Adrenal gland (tissue), 12 donors: ENCODE results near the gene SPDYE17. TPM values are rescaled to one million over a fixed set of nuclear protein-coding genes. Genes with fewer than 3 reads are reported as not detected.

Experiments
- polyA plus RNA-seq, 3 donors: library from polyadenylated mRNA; stranded (reverse); fragments of 200-250 nt in 2 of 3; fragments of 350-450 nt in 1 of 3; fragmentation: Illumina TruSeq in 1 of 3; extraction: RNeasy Lipid Tissue Mini Kit (QIAGEN cat#74804) in 1 of 3; gene quantifications; one replicate each; pipeline ENCODE4 v1.2.3, GENCODE V29; 2013 to 2014
- small RNA-seq, 2 donors: library from RNA; depleted of rRNA; stranded (forward); fragments of <200 nt; gene quantifications; one replicate each; pipeline ENCODE3, GENCODE V24; 2016
- total RNA-seq, 9 donors: library from RNA; depleted of rRNA in 4 of 9; stranded (reverse); fragments of >200 nt in 4 of 9; fragments of 120-200 nt in 1 of 9; fragmentation: NEBNext Ultra II Directional in 1 of 9; extraction: Animal tissue kit (Norgen Biotek cat#: 25700) in 1 of 9; gene quantifications; one replicate each; pipeline versions ENCODE4 v1.1.0 to v1.2.4, GENCODE V29; 2013 to 2023
- donor health status: healthy with polysubstance abuse.
- donor health status: Bipolar disorder and iron deficiency.
- donor health status: DM: yes; HTN: yes; CAD: no.
- donor health status: DM: no; HTN: no; CAD: no.
- donor health status: DM: no; HTN: no; CAD: no.
- donor health status: DM: yes; HTN: yes; CAD: no.

Gene SPDYE17
- total and polyA plus RNA-seq, 12 donors: not detected

Small RNA genes lying within 50 kb of the gene (small RNA-seq; reads per million reads assigned to genes)
- gene RF00019: 0 reads per million in 2 donors

Other genes starting within 250 kb of the SPDYE17 start
- 1 to 10 TPM in 3 of 9 donors, under 1 TPM in 3, not detected in 3; 0.47 to 1.4 (median 0.89) TPM for gene SPDYE18, start 30.2 kb upstream of the SPDYE17 start, total RNA-seq
- gene SPDYE18, start 30.2 kb upstream of the SPDYE17 start, polyA plus RNA-seq: under 1 TPM; 0.49 to 0.88 (median 0.61) TPM
- 1 to 10 TPM in 8 of 9 donors, under 1 TPM in 1; 0.79 to 6.9 (median 4.9) TPM for gene CCDC146, start 90.3 kb upstream of the SPDYE17 start, total RNA-seq
- 1 to 10 TPM; 2.4 to 8.7 (median 5.4) TPM for gene CCDC146, start 90.3 kb upstream of the SPDYE17 start, polyA plus RNA-seq
- 10 to 100 TPM in 8 of 9 donors, 1 to 10 TPM in 1; 8.4 to 71.7 (median 27.6) TPM for gene FGL2, start 167.5 kb upstream of the SPDYE17 start, total RNA-seq
- 10 to 100 TPM in 1 of 3 donors, 1 to 10 TPM in 2; 4.8 to 18.0 (median 6.8) TPM for gene FGL2, start 167.5 kb upstream of the SPDYE17 start, polyA plus RNA-seq